ENCODE measurements around the gene MYH7B.

MYH7B gene

DNA sequence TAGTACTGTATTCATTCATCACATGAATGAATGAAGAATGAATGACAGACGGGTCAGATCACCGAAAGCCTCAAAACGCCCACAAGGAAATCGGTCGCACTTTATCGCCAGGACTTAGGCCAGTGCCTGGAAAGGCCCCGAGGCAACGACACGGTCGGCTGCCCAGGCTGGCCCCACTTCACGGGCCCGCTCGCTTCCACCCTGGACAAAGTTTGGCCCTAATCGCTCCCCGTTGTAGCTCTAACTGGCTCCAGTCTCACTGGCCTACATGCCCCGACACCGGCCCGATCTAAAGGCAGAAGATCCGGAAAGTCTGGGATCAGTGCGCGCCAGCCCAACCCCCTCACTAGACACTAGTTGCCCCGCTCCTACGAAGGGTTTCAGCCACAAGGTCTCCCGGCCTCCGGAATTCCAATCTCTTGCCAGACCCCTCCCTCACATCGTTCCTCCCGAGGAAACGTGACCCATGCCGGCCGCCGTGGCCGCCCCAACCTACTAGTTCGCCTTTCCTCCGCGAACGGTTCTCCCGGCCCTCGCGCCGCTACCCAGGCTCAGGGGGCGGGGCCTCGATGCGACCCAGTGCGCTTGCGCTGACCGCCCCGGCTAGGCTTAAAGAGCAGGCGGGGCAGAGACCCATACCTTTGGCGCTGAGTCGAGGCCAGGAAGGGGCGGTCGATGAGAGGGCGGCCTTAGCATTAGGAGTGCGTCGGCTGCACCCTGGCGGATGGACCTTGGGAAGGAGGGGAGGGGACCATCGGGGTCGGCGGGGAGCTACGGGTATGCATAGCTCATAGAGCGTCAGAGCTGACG lies at the start of gene MYH7B, which contains the start of gene GSS:
MYH7B (plus strand) TSS at position 638 of the 810 bp plus-strand sequence. CDS start 22,138 bp downstream, outside the sequence.
GSS (minus strand) TSS at position 576 of the 810 bp plus-strand sequence. CDS start 3,954 bp downstream, outside the sequence.
- ChIA-PET POLR2A (interaction anchor here (0.6 to 1.5 kb wide), 7 partner anchors 9 to 136 kb away, joined by 3 to 16 read pairs (median 3); partner anchors contain the start of gene ACSS2), CTCF (interaction anchor here (0.6 to 12.9 kb wide), 7 partner anchors 12 to 137 kb away, joined by 3 to 245 read pairs (median 4); partner anchors contain the start of genes ACSS2, GGT7 and TRPC4AP)
- TF ChIP-seq, protein P1, sequence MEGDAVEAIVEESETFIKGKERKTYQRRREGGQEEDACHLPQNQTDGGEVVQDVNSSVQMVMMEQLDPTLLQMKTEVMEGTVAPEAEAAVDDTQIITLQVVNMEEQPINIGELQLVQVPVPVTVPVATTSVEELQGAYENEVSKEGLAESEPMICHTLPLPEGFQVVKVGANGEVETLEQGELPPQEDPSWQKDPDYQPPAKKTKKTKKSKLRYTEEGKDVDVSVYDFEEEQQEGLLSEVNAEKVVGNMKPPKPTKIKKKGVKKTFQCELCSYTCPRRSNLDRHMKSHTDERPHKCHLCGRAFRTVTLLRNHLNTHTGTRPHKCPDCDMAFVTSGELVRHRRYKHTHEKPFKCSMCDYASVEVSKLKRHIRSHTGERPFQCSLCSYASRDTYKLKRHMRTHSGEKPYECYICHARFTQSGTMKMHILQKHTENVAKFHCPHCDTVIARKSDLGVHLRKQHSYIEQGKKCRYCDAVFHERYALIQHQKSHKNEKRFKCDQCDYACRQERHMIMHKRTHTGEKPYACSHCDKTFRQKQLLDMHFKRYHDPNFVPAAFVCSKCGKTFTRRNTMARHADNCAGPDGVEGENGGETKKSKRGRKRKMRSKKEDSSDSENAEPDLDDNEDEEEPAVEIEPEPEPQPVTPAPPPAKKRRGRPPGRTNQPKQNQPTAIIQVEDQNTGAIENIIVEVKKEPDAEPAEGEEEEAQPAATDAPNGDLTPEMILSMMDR (IDR thresholded peaks at IDR 0.05; ENCODE audit: insufficient read depth, low read length, missing control alignments), result peak; percentile 64
- H3K4me3 ChIP-seq (ENCODE audit: low read depth, low read length), result peak within 1 kb of the TSS; percentile 78
- DNase-seq (ENCODE audit: low read depth, low spot score), result peak; percentile 73

DNA sequence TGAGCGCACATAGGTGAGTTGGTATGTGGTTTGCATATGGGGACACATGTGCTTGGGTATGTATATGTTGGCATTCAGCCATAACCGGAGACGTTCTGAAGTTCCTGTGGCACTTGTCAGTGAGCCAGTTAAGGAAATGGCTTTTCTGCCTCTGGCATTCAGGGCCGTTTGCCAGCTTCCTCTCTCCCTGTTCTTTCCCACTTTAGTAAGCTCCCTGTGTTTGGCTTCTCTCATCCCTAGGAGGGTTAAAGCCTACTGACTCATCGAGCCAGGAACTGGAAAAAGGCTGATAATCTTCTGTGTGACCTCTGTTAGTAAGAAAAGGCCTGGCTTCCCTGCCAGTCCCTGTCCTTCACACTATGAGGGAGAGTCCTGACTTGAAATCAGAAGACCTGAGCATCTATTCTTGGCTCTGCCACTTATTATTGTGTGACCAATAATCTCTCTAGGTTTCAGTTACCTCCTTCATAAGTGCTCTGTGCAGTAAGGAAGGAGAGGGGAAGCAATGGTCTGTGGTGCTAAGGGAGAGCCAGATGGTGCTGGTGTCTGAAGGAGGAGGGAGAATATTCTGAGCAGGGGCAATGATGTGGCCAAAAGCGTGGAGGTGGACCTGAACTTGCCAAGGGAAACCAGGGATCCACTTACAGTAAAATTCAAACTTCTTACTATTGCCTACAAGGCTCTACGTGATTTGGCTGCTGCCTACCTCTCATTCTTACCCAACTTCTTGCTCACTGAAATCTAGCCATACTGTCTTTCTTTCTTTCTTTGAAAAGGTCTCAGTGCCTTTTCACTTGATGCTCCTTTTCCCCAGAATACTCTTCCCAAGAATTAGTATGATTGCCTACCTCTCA lies 47.8 kb upstream of the MYH7B start:
- no peak overlapping the region for H3K4me3 ChIP-seq (ENCODE audit: low read depth, low read length)
- TF ChIP-seq, protein P1 (IDR thresholded peaks at IDR 0.05; ENCODE audit: insufficient read depth, low read length, missing control alignments), result no peak
- DNase-seq (ENCODE audit: low read depth, low spot score), result peak; percentile 60
- ChIA-PET CTCF (interaction anchor here (0.9 kb wide), 1 partner anchor 36 kb away, joined by 4 read pairs; no protein-coding TSS in a partner anchor), POLR2A (no interaction called here)

- TF ChIP-seq, protein P1 (IDR thresholded peaks at IDR 0.05; ENCODE audit: insufficient read depth, low read length, missing control alignments), result no peak
- no peak for DNase-seq (ENCODE audit: low read depth, low spot score)
- no peak overlapping the region for H3K4me3 ChIP-seq (ENCODE audit: low read depth, low read length)
- ChIA-PET POLR2A (no interaction called here), CTCF (interaction anchor here (0.9 kb wide), 1 partner anchor 10 kb away, joined by 3 read pairs; no protein-coding TSS in a partner anchor)
Measured at GRCh38 chr20:34915131-34915530, 40.5 kb upstream of the MYH7B start.

DNA sequence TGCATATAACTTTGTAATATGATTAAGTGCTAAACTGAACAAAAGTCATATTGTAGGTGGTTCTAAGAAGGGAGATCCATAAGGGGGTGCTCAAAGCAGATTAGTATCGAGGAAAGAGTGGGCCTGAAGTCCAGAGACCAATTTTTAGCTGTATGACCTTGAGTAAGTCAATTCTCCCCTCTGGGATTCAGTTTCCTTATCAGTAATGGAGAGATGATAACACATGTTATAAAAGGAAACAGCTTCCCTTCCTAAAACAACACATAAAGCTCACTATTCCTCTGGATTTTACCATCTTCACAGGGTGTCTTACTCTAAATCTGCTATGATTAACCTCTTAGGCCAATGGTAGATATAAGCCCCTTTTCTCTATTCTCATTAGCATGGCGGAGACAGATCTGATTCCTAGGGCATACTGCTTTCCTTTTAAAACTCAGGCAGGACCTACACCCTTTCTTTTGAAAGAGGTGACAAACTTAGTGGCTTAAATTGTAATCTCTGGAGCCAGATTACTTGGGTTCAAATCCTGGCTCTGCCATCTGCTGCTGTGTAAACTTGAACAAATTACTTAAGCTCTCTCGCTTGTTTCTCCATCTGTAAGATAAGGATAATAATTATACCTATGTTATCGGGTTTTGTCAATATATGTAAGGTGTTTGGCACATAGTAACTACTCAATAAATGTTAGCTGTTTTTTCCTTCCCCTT lies 39.8 kb upstream of the MYH7B start:
- DNase-seq (ENCODE audit: low read depth, low spot score), result no peak
- no peak overlapping the region for H3K4me3 ChIP-seq (ENCODE audit: low read depth, low read length)
- CTCF ChIA-PET, result no interaction called here
- POLR2A ChIA-PET, result no interaction called here
- TF ChIP-seq, protein P1 (IDR thresholded peaks at IDR 0.05; ENCODE audit: insufficient read depth, low read length, missing control alignments), result no peak

DNA sequence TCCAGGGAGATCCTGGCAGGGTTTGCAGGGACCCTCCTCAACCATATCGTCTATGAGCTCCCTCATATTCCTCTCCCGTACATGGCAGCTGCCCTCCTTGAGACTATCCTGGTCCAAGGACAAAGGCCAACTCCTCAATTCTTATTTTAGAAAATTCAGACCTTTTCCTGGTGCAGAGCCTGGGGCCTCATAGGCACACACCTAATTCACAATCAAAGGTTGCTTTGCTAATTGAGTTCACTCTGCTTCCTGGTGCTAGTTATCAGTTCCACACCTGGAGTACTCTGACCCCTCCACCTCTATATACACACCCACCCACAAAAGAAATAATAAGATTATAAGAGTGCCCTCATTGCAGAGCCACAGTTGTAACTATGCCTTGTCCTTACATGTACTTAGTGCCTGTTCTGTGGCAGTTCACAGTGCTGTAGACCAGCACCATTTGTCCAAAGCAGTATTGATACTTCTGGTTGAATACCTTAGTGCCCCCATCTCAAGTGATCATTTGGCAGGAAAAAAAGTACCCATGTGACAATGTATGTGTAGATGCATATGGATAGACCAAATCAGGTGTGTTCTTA lies 38.8 kb upstream of the MYH7B start:
- POLR2A ChIA-PET, result no interaction called here
- no peak overlapping the region for H3K4me3 ChIP-seq (ENCODE audit: low read depth, low read length)
- CTCF ChIA-PET, result interaction anchor here (0.7 kb wide), 1 partner anchor 24 kb away, joined by 3 read pairs; no protein-coding TSS in a partner anchor
- TF ChIP-seq, protein P1 (IDR thresholded peaks at IDR 0.05; ENCODE audit: insufficient read depth, low read length, missing control alignments), result no peak
- DNase-seq (ENCODE audit: low read depth, low spot score), result no peak

Measured in AG04449 (cell line).